GM08714 (cell line): ENCODE data around the gene ICE2.

Experiments
- H3K4me3 ChIP-seq: fragments of 200-500 bp; sonication (Bioruptor generic); 2 replicates; pipeline ENCODE4 v1.5.1; 2014; ENCODE audit warnings: mild to moderate bottlenecking, low read length, inconsistent platforms
- ZNF274 ChIP-seq: IDR thresholded peaks from 2 replicates; pipeline ENCODE4 v1.6.1; 2012; ENCODE audit warnings: mild to moderate bottlenecking, low read depth, low read length

Gene ICE2

DNA sequence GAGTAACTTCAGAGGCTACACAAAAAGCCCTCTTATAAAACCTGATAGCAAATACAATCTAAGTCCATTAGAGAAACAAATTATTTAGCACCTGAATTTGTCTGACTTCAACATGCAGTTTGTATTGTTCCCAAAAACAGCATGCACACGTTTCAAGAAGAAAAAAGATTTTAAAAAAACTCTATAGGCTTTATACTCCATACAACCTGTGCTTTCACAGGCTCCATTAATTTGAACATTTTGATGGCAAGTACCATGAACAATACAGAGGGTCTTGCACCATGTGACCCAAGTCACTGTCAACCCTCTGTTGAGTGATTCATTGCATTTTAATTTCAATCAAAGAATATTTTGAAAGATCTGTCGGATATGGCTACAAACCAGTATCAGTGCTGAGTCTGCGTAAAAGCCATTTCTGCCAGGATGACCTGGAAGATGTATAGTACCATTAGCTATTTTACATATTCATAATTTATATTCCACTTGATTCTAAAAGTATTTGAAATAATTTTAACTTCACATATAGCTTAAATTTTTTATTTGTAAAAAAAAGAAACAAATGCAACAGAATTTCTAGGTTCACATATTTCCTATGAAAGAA, 94.3 kb downstream of the ICE2 start:
- TF ChIP-seq ZNF274, result no peak
- no peak overlapping the region for H3K4me3 ChIP-seq

DNA sequence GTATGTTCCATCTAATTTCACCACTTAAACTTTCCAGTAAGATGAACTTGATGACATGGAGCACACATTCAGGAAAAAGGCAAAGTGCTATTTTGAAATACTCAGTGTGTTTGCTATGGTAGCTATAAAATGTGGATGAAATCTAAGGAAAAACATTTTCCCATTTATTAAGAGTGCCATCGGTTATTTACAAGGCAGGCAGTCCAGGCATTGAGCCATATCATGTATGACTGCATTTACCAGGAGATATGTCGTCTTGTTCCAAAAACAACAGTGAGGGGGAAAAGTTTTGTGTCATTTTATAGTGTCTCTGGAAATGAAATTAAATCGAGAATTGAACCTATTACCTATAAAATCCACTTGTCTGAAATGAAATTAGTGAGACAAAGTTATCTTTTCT, 94.9 kb downstream of the ICE2 start:
- no peak for TF ChIP-seq ZNF274
- H3K4me3 ChIP-seq, result no peak overlapping the region

DNA sequence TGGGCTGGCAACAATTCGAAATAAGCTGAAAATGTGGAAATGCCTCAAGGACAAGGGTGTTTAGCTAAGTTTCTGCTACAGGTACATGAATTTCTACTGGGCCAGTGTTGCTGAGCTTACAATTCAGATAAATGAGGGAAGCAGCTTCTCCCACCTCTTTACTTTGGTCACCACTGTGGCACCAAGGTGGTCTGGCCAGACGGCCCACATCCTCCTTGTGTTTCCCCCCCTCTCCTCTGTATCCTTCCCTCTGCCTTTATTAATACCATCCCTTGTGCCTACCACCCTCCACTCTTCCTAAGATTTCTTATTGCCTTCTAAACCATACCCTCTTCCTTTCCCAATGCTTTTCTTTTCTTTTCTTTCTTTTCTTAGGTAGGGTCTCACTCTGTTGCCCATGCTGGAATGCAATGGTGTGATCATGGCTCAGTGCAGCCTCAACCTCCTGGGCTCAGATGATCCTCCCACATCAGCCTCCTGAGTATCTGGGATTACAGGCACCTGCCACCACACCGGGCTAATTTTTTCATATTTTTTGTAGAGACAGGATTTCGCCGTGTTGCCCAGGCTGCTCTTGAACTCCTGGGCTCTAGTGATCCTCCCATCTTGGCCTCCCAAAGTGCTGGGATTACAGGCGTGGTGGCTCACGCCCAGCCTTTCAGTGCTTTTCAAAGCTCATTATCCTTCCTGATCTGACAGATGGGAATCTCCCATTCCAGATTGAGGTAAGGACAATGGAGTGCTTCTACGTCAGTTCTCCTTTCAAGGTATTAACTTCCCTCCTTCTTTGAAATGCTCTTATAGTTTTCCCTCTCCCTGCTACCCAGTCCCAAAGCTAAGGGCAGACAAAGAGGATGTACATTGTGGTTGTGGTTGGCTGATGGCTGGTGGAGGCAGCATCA, 95.9 kb downstream of the ICE2 start:
- no peak overlapping the region for H3K4me3 ChIP-seq
- no peak for TF ChIP-seq ZNF274

DNA sequence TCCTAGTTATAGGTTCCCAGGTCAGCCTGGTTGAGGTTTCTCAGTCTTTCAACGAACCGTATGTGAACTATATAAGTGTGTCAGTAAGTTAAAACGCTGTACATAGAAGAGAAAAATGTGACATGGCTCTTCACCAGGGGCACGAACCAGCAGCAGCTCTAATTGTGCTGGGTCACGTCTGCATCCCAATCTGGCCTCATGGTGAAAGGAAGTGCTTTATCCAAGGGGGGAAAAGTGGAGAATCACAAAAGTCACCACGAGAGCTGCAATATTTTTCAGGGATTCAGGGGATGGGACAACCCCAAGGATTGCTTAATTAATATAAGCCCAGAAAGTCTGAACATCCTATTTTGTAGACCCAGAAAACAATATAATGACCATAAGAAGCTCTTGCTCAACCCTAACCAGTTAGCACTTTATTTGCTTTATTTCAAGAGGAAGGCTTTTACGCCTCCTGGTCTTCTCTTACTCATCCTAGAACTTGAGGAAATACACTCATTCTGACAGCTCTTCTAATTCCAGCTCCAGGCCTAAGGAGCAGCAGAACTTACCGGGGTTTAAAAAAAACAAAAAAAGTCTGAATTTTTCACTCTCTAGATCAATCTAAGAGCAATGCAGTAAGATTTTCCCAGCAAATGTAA, 97.7 kb downstream of the ICE2 start:
- no peak for TF ChIP-seq ZNF274
- H3K4me3 ChIP-seq, result no peak overlapping the region

DNA sequence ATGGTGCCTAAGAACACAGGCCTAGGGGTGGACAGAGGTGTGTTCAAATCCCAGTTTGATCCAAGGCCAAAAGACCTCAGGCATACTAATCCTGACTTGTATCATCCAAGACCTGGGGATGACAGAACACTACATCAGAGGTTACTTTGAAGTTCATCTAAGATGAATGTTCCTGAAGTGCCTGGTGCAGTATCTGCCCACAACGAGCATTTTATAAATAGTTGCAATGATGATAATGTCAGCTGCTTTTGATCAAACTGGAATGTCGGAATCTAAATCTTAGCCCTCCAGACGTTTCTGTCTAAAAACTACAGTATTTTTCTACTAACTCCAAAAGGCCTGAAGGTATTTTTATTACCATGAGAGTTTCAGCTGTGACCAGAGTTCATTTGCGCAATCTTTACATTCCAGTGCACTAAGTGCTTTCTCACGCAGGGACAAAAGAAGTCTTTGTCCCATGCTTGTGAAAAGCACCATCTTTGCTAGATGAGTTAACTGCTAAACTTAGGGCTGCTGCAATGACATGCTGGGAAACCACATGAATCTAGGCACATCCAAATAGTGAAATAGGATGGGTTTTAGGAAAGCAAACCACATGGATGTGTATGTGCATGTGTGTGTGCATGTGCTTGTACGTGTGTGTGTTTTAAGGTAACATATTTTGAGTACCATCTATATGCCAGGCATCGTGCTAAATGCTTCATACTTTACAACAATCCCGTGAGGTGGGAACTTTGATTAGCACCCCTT, 99.2 kb downstream of the ICE2 start:
- TF ChIP-seq ZNF274, result no peak
- no peak overlapping the region for H3K4me3 ChIP-seq

DNA sequence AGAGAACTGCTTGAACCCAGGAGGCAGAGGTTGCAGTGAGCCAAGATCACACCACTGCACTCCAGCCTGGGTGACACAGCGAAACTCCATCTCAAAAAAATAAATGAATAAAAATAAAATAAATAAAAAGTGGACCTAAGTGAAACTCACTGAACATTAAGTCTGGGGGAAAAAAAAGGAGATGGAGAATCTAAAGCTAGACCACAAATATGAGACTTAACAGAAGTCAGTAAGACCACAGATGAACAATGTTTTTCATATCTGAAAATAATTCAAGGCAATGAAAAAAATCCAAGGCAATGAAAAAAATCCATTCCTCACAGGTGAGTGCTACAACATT, 99.8 kb downstream of the ICE2 start:
- TF ChIP-seq ZNF274, result no peak
- no peak overlapping the region for H3K4me3 ChIP-seq

DNA sequence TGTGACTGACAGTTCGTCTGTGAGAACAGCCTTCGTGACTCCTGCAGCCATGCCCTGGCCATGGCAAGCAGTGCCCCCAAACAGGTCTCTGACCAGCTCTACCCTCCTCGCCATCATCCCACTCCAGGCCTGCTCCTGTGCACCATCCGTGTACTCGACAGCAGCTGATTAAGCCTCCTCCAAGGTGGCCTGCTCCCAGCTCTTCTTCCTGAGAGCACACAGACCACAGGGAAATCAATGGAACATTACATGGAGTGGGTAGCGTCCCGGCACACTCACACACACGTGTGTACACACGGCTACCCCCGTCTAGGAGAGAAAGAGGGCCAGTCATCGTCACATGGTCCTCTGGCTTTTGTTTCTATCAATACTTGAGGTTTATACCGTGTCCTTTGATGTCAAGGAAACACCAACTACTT, 102.3 kb downstream of the ICE2 start:
- no peak for TF ChIP-seq ZNF274
- no peak overlapping the region for H3K4me3 ChIP-seq

DNA sequence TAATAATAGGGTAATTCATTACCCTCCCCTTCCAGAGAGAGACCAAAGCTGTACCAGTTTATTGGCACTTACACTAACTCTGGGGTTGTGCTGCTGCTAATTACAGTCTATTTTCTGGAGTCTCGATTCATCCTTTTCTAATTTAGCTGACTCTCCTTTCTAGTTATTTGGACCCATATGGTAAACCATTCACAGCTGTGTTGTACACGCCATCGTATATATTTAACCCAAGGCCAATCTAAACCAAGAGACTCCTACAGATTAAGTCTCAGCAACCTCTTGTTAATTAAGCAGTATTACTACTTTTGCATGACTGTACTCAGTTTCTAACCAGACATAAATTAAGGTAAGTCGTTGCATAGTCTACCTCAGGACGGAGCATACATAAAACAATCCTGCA, 103.6 kb downstream of the ICE2 start:
- H3K4me3 ChIP-seq, result no peak overlapping the region

DNA sequence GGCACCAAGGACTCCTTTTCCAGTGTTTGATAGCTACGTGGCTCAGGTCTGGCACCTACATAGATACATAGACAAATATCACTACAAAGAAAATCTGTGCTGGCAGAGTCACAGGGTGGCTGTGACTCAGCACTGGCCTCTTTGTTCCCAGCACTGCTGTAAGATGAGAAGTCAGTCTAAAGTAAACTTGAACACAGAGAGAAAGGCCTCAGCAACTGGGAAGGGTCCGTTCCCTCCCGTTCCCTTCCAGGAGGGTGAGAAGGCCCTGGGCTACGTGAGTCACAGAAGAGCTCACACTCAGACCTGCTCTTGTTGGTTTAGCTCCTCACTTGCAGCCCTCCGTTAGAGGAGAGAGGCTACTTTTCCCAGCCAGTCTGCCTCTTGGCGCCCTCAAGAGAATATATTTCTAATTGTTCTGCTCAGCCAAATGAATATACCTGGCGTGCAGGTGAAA, 104.3 kb downstream of the ICE2 start:
- no peak overlapping the region for H3K4me3 ChIP-seq
- TF ChIP-seq ZNF274, result no peak

More for the DNA sequence above, 103.6 kb downstream of the ICE2 start:
- TF ChIP-seq ZNF274, result no peak

DNA sequence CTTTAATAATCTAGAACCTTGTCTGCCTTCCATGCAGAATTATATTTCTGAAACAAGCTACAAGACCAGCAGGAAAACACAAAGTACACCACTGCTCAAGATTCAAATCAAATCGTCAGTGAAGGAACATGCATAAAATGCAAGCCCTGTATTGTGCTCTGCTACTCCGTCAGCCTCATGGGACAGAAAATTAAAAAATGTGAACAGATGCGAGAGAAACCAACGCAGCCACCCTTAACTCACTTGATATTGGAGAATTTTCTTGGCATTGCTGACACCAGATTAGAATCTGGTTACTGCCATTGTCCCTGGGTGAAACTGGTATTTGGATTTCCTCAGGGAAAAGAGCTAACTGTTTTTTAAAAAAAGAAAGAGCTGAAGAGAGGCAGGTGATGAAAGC, 104.7 kb downstream of the ICE2 start:
- TF ChIP-seq ZNF274, result no peak
- no peak overlapping the region for H3K4me3 ChIP-seq

DNA sequence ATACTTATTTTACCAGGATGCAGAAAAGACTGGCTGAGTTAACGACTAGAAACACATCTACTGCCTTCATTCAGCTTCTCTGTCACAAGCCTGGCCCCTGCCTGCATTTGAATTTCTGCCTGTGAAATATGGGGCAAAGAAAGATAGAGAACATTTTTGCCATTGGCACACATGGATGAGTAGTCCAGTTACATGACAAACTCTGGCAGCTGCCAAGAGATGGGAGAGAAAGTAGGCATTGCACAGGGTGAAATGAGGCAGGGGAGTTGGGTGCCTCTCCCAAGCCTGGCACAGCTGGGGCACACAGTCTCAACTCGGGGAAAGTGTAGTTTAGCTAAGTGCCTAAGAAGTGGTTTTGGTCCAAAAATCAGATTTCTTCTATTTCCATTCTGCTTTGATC, 105.2 kb downstream of the ICE2 start:
- H3K4me3 ChIP-seq, result no peak overlapping the region
- no peak for TF ChIP-seq ZNF274

DNA sequence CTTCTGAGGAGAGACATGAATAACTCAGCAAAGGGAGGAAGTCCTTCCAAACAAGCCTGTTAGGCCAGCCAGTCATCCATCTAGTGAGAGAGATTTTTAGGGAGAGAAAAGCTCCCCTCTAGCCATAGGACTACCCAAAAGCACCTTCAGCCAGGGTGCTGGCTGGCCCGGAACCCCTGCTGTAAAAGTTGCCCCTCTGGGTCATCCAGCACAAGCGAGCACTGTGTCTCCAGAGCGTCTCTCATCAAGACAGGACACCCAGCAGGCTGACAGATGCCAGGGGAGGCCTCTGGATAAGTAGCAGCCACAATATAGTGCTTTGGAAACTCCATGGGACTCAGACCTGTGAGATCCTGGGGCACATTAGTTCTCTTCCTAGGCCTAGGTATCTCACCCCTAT, 105.6 kb downstream of the ICE2 start:
- TF ChIP-seq ZNF274, result no peak
- no peak overlapping the region for H3K4me3 ChIP-seq

DNA sequence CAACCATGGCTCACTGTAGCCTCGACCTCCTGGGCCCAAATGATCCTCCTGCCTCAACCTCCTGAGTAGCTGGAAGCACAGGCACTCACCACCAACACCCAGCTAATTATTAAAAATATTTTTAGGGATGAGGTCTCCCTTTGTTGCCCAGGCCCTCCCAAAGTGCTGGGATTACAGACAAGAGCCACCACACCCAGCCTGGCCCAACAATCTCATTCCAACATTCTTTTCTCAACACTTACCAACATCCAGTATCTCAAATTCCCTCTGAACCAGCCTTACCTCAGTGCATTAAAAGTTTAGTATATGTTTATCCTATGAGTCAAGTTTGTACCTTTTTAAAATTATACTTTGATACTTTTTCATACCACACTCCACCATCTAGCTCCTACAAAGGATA, 106.2 kb downstream of the ICE2 start:
- no peak overlapping the region for H3K4me3 ChIP-seq
- no peak for TF ChIP-seq ZNF274

DNA sequence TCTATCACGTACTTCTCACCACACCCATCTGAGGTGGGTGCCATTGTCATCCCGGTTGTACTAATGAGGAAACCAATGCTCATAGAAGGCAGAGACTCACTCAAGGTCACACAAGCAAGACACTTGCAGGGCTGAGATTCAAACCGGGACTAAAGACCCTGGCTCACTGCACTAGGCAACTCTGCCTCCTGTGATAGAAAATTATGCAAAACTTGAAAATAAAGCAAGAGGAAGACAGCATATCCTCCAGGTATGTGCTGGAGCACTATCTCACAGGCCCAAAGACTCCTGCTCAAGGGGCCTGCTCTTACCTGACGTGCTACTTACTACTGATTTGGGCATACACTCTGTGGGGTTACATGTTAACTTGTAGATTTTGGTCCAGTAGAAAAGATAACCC, 106.7 kb downstream of the ICE2 start:
- H3K4me3 ChIP-seq, result no peak overlapping the region

More for the DNA sequence above, 106.7 kb downstream of the ICE2 start:
- no peak for TF ChIP-seq ZNF274
